A549 (cell line): ENCODE data around the gene TRAPPC10. TPM values are rescaled to one million over a fixed set of nuclear protein-coding genes. Genes with fewer than 3 reads are reported as not detected.

Experiments
- ATAC-seq, 2 experiments: fragments of 200-7000 bp in 1 of 2; fragments of >200 bp in 1 of 2; cut with Nextera tagmentation in 1 of 2; cut with Tn5 transposase in 1 of 2; 3 replicates each; pipeline versions ENCODE4 v1.8.0 to v1.9.1; 2018 to 2020; ENCODE audit warnings: mild to moderate bottlenecking in 1 of 2, moderate library complexity in 1 of 2
- CTCF ChIA-PET: fragments of 300-600 bp; sonication (Branson Sonifier 250); formaldehyde crosslinking; extraction: SDS; loops from one replicate; lab custom pipeline; 2021; ENCODE audit warnings: antibody characterized with exemption, inconsistent platforms; lab: Yijun Ruan, JAX
- POLR2A ChIA-PET: fragments of 350-600 bp; formaldehyde crosslinking; extraction: SDS; loops from one replicate; lab custom pipeline; 2021; ENCODE audit warnings: antibody characterized with exemption, inconsistent platforms; lab: Yijun Ruan, JAX
- DNase-seq, 2 experiments: peaks; one replicate each; pipeline versions ENCODE4 v3.0.0 to v3.0.0-alpha.2; 2011 to 2016; ENCODE audit warnings: low read depth in 1 of 2, low spot score in 1 of 2
- FAIRE-seq: peaks from 2 replicates; lab custom pipeline; 2011; peaks lifted over from hg19 to GRCh38; lab: Jason Lieb, UNC
- H3K27ac ChIP-seq, 2 experiments: fragments of >200 bp; sonication (Bioruptor Twin); formaldehyde crosslinking; 3 replicates each; pipeline ENCODE4 v1.5.1; 2016 to 2017
- H3K4me1 ChIP-seq: fragments of >200 bp; sonication (Bioruptor Twin); formaldehyde crosslinking; 3 replicates; pipeline ENCODE4 v1.6.1; 2016
- H3K4me2 ChIP-seq: fragments of >200 bp; sonication (Bioruptor Twin); formaldehyde crosslinking; 3 replicates; pipeline ENCODE4 v1.6.1; 2016
- H3K4me3 ChIP-seq: fragments of >200 bp; sonication (Bioruptor Twin); formaldehyde crosslinking; 3 replicates; pipeline ENCODE4 v1.5.1; 2016
- H3K9me3 ChIP-seq: fragments of >200 bp; sonication (Bioruptor Twin); formaldehyde crosslinking; 3 replicates; pipeline ENCODE4 v1.6.1; 2016
- CBX8 ChIP-seq: fragments of 200-600 bp; sonication (generic); IDR thresholded peaks from 2 replicates; pipeline ENCODE4 v1.6.1; 2016
- CEBPB ChIP-seq, 2 experiments: fragments of >200 bp in 1 of 2; sonication (Bioruptor Twin) in 1 of 2; formaldehyde crosslinking in 1 of 2; IDR thresholded peaks; 2 replicates each; pipeline ENCODE4 v1.6.1; 2012 to 2016
- CHD4 ChIP-seq: fragments of 200-600 bp; sonication (generic); IDR thresholded peaks from 2 replicates; pipeline ENCODE4 v1.6.1; 2016; ENCODE audit warnings: antibody characterized with exemption, mild to moderate bottlenecking, borderline replicate concordance
- EHF ChIP-seq: fragments of 250-450 bp; sonication (Bioruptor Pico); IDR thresholded peaks from 2 replicates; pipeline ENCODE4 v1.5.0; 2020; ENCODE audit warnings: mild to moderate bottlenecking
- EHMT2 ChIP-seq: fragments of 200-600 bp; sonication (generic); IDR thresholded peaks from 2 replicates; pipeline ENCODE4 v1.6.1; 2016; ENCODE audit warnings: antibody characterized with exemption, low read depth, mild to moderate bottlenecking, moderate library complexity
- FOSB ChIP-seq: fragments of 250-450 bp; sonication (Bioruptor Pico); IDR thresholded peaks from 2 replicates; pipeline ENCODE4 v1.5.0; 2020; ENCODE audit warnings: mild to moderate bottlenecking, moderate library complexity
- GATA3 ChIP-seq: IDR thresholded peaks from 2 replicates; pipeline ENCODE4 v1.6.1; 2012; ENCODE audit warnings: borderline replicate concordance
- HDAC2 ChIP-seq: fragments of 200-600 bp; sonication (generic); IDR thresholded peaks from 2 replicates; pipeline ENCODE4 v1.6.1; 2016
- HEYL ChIP-seq: fragments of 250-450 bp; sonication (Bioruptor Pico); IDR thresholded peaks from 2 replicates; pipeline ENCODE4 v1.8.0; 2021; ENCODE audit warnings: mild to moderate bottlenecking, moderate library complexity
- HOXA7 ChIP-seq: fragments of 250-450 bp; sonication (Bioruptor Pico); IDR thresholded peaks from 2 replicates; pipeline ENCODE4 v1.5.0; 2020; ENCODE audit warnings: mild to moderate bottlenecking, moderate library complexity
- HOXB5 ChIP-seq: fragments of 250-450 bp; sonication (Bioruptor Pico); IDR thresholded peaks from 2 replicates; pipeline ENCODE4 v1.5.0; 2020; ENCODE audit warnings: mild to moderate bottlenecking, moderate library complexity
- JUN ChIP-seq, 2 experiments: fragments of >200 bp; sonication (Bioruptor Twin); formaldehyde crosslinking; IDR thresholded peaks; 2 replicates in 1 of 2; 3 replicates in 1 of 2; pipeline ENCODE4 v1.6.1; 2016 to 2017
- KDM1A ChIP-seq: fragments of 200-600 bp; sonication (generic); IDR thresholded peaks from 2 replicates; pipeline ENCODE4 v1.6.1; 2016; ENCODE audit warnings: low read depth, mild to moderate bottlenecking
- KDM5A ChIP-seq: fragments of 200-600 bp; sonication (generic); IDR thresholded peaks from 2 replicates; pipeline ENCODE4 v1.6.1; 2016; ENCODE audit warnings: antibody characterized with exemption, mild to moderate bottlenecking
- MAFK ChIP-seq: fragments of 450-650 bp; IDR thresholded peaks from 2 replicates; pipeline ENCODE4 v1.6.1; 2014; ENCODE audit not compliant: partially characterized antibody
- MAZ ChIP-seq: fragments of 150-350 bp; IDR thresholded peaks from 2 replicates; pipeline ENCODE4 v1.6.1; 2014; ENCODE audit warnings: antibody characterized with exemption, low read depth, low read length, borderline replicate concordance
- MYC ChIP-seq: IDR thresholded peaks from 2 replicates; pipeline ENCODE4 v1.6.1; 2012; ENCODE audit warnings: mild to moderate bottlenecking, inconsistent platforms, low read length, improper control_type of control experiment, borderline replicate concordance
- NPAS2 ChIP-seq: fragments of 250-450 bp; sonication (Bioruptor Pico); IDR thresholded peaks from 2 replicates; pipeline ENCODE4 v1.8.0; 2022; ENCODE audit warnings: mild to moderate bottlenecking, moderate library complexity, borderline replicate concordance
- RAD21 ChIP-seq, 2 experiments: fragments of >200 bp in 1 of 2; sonication (Bioruptor Twin) in 1 of 2; formaldehyde crosslinking in 1 of 2; IDR thresholded peaks in 1 of 2; conservative IDR thresholded peaks in 1 of 2; 2 replicates in 1 of 2; 3 replicates in 1 of 2; pipeline ENCODE4 v1.6.1; 2012 to 2018; ENCODE audit warnings: inconsistent platforms in 1 of 2
- RARB ChIP-seq: fragments of 250-450 bp; sonication (Bioruptor Pico); IDR thresholded peaks from 2 replicates; pipeline ENCODE4 v1.8.0; 2021; ENCODE audit warnings: mild to moderate bottlenecking, moderate library complexity
- RCOR1 ChIP-seq: fragments of 150-350 bp; IDR thresholded peaks from 2 replicates; pipeline ENCODE4 v1.6.1; 2014; ENCODE audit warnings: antibody characterized with exemption, low read length, low read depth
- RNF2 ChIP-seq: fragments of 200-600 bp; sonication (generic); IDR thresholded peaks from 2 replicates; pipeline ENCODE4 v1.6.1; 2016; ENCODE audit warnings: low read depth, mild to moderate bottlenecking, antibody characterized with exemption, moderate library complexity, borderline replicate concordance
- TP53 ChIP-seq: fragments of 250-450 bp; sonication (Bioruptor Pico); IDR thresholded peaks from 2 replicates; pipeline ENCODE4 v1.5.0; 2021; ENCODE audit warnings: mild to moderate bottlenecking, moderate library complexity
- ZC3H11A ChIP-seq: fragments of 450-650 bp; IDR thresholded peaks from 2 replicates; pipeline ENCODE4 v1.6.1; 2014; ENCODE audit warnings: antibody characterized with exemption, mild to moderate bottlenecking
- ZFP36 ChIP-seq: fragments of 450-650 bp; IDR thresholded peaks from 2 replicates; pipeline ENCODE4 v1.6.1; 2014; ENCODE audit warnings: borderline replicate concordance; ENCODE audit not compliant: partially characterized antibody
- ZSCAN20 ChIP-seq: fragments of 250-450 bp; sonication (Bioruptor Pico); IDR thresholded peaks from 2 replicates; pipeline ENCODE4 v1.8.0; 2022; ENCODE audit warnings: mild to moderate bottlenecking, moderate library complexity
- WGBS: methylation state at CpG from one replicate; pipeline ENCODE4 v1.1.6; 2017; ENCODE audit errors: missing lambda C conversion rate; 5-methylcytosine and 5-hydroxymethylcytosine counted together
- polyA plus RNA-seq, 4 experiments: library from polyadenylated mRNA; depleted of rRNA in 3 of 4; stranded (reverse); fragments of >200 nt; fragmentation: RNase III in 1 of 4; extraction: RNeasy Plus Mini Kit Qiagen cat#74134 plus additional on column Dnase treatment in 1 of 4; gene quantifications; 2 replicates in 3 of 4; 3 replicates in 1 of 4; pipeline ENCODE4 v1.2.3, GENCODE V29; 2011 to 2017
- TF ChIP-seq, protein P1 (sequence below): IDR thresholded peaks from 2 replicates; pipeline ENCODE4 v1.6.1; 2012
- TF ChIP-seq, protein P2 (sequence below): fragments of 250-450 bp; sonication (Bioruptor Pico); IDR thresholded peaks from 2 replicates; pipeline ENCODE4 v1.5.0; 2020; ENCODE audit warnings: low read depth, mild to moderate bottlenecking, moderate library complexity
- TF ChIP-seq, protein P3 (sequence below): fragments of 200-600 bp; sonication (generic); IDR thresholded peaks from 2 replicates; pipeline ENCODE4 v1.6.1; 2016; ENCODE audit warnings: antibody characterized with exemption, mild to moderate bottlenecking, moderate library complexity
- TF ChIP-seq, protein P4 (sequence below): fragments of 450-650 bp; IDR thresholded peaks from 2 replicates; pipeline ENCODE4 v1.6.1; 2014; ENCODE audit warnings: antibody characterized with exemption

The TRAPPC10 gene
- polyA plus RNA-seq, 2 of the 4 experiments (the other 2 are of a cell fraction), result 11.8 to 27.7 TPM

DNA sequence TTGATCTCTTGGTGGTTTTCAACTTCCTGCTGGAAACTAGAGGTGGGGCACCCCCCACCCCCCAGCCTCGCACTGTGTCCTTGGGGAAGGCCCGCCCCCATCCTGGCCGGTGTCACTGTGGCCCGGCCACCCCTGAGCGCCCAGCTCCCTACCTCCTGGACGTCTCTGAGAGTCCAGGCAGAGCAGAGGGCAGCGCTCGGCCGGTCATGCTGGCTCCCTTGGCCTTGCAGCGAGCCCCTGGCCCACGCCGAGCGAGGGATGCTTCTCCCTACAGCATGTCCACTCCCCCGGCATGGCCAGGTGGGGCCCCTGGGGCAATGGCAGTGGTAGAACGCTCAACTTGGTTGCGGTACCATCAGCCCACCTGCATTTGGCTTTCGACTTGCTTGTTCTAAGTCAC is 28.7 kb upstream of the TRAPPC10 start:
- ChIA-PET CTCF (interaction anchor here (1.3 kb wide), 1 partner anchor 45 kb away, joined by 4 read pairs; no protein-coding TSS in a partner anchor), POLR2A (no interaction called here)
- Histone ChIP-seq H3K4me3 (no peak overlapping the region), H3K4me1 (no peaks in the 10 kb centered on the region), H3K9me3 (no peaks in the 10 kb centered on the region), H3K27ac (no peak overlapping the region), H3K4me2 (no peak overlapping the region)
- DNase-seq (no peak), FAIRE-seq (no peak), ATAC-seq (no peak)
- WGBS, result 98% methylated on average over 7 of the region's 17 CpGs
- no peak for TF ChIP-seq RCOR1
- TF ChIP-seq ZSCAN20 (CRISPR knock-in tag), result no peak
- TF ChIP-seq HOXA7 (CRISPR knock-in tag), result no peak
- TF ChIP-seq, protein P1, sequence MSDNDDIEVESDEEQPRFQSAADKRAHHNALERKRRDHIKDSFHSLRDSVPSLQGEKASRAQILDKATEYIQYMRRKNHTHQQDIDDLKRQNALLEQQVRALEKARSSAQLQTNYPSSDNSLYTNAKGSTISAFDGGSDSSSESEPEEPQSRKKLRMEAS, result no peak
- TF ChIP-seq CEBPB (IDR thresholded peaks at IDR 0.05), result no peak
- TF ChIP-seq CBX8, result no peak
- TF ChIP-seq KDM1A, result no peak
- no peak for TF ChIP-seq FOSB
- TF ChIP-seq RNF2, result no peak
- no peak for TF ChIP-seq HDAC2
- no peak for TF ChIP-seq ZFP36
- TF ChIP-seq CHD4, result no peak
- no peak for TF ChIP-seq HOXB5 (CRISPR knock-in tag)
- no peak for TF ChIP-seq EHMT2
- TF ChIP-seq, protein P2, sequence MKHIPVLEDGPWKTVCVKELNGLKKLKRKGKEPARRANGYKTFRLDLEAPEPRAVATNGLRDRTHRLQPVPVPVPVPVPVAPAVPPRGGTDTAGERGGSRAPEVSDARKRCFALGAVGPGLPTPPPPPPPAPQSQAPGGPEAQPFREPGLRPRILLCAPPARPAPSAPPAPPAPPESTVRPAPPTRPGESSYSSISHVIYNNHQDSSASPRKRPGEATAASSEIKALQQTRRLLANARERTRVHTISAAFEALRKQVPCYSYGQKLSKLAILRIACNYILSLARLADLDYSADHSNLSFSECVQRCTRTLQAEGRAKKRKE, result no peak
- TF ChIP-seq, protein P3, sequence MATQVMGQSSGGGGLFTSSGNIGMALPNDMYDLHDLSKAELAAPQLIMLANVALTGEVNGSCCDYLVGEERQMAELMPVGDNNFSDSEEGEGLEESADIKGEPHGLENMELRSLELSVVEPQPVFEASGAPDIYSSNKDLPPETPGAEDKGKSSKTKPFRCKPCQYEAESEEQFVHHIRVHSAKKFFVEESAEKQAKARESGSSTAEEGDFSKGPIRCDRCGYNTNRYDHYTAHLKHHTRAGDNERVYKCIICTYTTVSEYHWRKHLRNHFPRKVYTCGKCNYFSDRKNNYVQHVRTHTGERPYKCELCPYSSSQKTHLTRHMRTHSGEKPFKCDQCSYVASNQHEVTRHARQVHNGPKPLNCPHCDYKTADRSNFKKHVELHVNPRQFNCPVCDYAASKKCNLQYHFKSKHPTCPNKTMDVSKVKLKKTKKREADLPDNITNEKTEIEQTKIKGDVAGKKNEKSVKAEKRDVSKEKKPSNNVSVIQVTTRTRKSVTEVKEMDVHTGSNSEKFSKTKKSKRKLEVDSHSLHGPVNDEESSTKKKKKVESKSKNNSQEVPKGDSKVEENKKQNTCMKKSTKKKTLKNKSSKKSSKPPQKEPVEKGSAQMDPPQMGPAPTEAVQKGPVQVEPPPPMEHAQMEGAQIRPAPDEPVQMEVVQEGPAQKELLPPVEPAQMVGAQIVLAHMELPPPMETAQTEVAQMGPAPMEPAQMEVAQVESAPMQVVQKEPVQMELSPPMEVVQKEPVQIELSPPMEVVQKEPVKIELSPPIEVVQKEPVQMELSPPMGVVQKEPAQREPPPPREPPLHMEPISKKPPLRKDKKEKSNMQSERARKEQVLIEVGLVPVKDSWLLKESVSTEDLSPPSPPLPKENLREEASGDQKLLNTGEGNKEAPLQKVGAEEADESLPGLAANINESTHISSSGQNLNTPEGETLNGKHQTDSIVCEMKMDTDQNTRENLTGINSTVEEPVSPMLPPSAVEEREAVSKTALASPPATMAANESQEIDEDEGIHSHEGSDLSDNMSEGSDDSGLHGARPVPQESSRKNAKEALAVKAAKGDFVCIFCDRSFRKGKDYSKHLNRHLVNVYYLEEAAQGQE, result no peak

DNA sequence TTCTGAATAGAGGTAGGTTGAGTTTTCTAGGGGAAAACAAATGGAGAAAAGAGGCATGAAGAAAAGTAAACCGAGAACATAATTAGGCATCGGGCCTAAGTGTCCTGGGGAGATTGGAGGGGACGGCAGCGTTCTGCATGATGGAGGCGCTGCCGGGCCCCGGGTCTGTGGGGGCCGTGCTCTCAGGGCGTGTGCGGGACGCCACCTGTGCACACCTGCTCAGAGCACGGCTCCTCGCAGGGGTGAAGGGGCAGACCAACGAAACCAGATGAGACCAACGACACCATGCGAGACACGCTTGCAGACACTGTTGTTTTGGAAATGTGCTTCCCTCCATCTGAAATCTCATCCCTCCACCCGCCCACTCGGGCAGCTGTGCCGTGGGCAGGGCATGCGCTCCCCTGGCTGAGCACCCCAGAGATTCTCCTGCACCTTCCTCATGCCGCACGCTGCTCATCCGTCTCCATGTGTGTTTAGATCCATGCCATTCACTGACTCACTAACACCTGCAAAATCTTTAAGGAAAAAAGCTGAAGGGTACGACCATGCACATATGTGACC is 28.2 kb upstream of the TRAPPC10 start:
- H3K9me3 ChIP-seq, result no peaks in the 10 kb centered on the region
- CTCF ChIA-PET, result interaction anchor here (0.8 to 1.3 kb wide), 3 partner anchors 9 to 79 kb away, joined by 3 to 5 read pairs (median 4); no protein-coding TSS in a partner anchor
- TF ChIP-seq KDM5A, result no peak
- no peak for TF ChIP-seq GATA3
- TF ChIP-seq RARB, result no peak
- no peak for TF ChIP-seq TP53 (CRISPR knock-in tag)
- TF ChIP-seq, protein P1, result no peak
- TF ChIP-seq NPAS2 (CRISPR knock-in tag), result no peak
- TF ChIP-seq MAZ, result no peak
- TF ChIP-seq, protein P4, sequence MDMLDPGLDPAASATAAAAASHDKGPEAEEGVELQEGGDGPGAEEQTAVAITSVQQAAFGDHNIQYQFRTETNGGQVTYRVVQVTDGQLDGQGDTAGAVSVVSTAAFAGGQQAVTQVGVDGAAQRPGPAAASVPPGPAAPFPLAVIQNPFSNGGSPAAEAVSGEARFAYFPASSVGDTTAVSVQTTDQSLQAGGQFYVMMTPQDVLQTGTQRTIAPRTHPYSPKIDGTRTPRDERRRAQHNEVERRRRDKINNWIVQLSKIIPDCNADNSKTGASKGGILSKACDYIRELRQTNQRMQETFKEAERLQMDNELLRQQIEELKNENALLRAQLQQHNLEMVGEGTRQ, result no peak
- TF ChIP-seq EHF (CRISPR knock-in tag), result no peak
- TF ChIP-seq MAFK, result no peak
- TF ChIP-seq RAD21 (conservative IDR thresholded peaks at IDR 0.05 in 1 of 2, IDR thresholded peaks at IDR 0.05 in 1 of 2), result no peak
- TF ChIP-seq ZSCAN20 (CRISPR knock-in tag), result no peak
- TF ChIP-seq HEYL (CRISPR knock-in tag), result no peak
- TF ChIP-seq RNF2, result no peak
- TF ChIP-seq MYC, result no peak
- no peak for TF ChIP-seq ZC3H11A
- no peak for TF ChIP-seq JUN (IDR thresholded peaks at IDR 0.05)
- TF ChIP-seq, all 56 proteins: peak for 0
- Histone ChIP-seq H3K27ac (no peak overlapping the region), H3K4me2 (no peak overlapping the region), H3K4me3 (no peak overlapping the region), H3K4me1 (no peaks in the 10 kb centered on the region)
- 89% methylated on average over 25 of the region's 25 CpGs for WGBS
- DNase-seq (no peak), ATAC-seq (no peak), FAIRE-seq (no peak)
- POLR2A ChIA-PET, result no interaction called here
